ENCODE data around the gene BRAP. TPM values are rescaled to one million over a fixed set of nuclear protein-coding genes. Genes with fewer than 3 reads are reported as not detected.
"Not testable (repeated sequence)": the region's sequence is repeated elsewhere in the genome, so short reads cannot be mapped to it uniquely, and the experiment has no call there.

Gene BRAP
- total RNA-seq, 2 experiments from 2014 or later = 18.3 to 23.6 TPM

GRCh38 chr12:111643427-111643826 lies 42.3 kb downstream of the BRAP start:
- CTCF ChIA-PET = no interaction called here

GRCh38 chr12:111642681-111643426 lies 42.9 kb downstream of the BRAP start:
- Mint-ChIP-seq H3K4me1 (no peaks in the 10 kb centered on the region), H3K27ac (no peak overlapping the region), H3K36me3 (ENCODE audit: low read depth) (peaks cover 19% of the 10 kb centered on the region), H3K9me3 (ENCODE audit: low read depth) (no peaks in the 10 kb centered on the region), H3K27me3 (no peaks in the 10 kb centered on the region), H3K4me3 (no peak overlapping the region)
- intact Hi-C loops (cut with DNase I, micrococcal nuclease) = no loop called here
- DNase-seq (no peak), ATAC-seq (no peak)
- POLR2A ChIA-PET = no interaction called here
- CTCF ChIA-PET = no interaction called here

More at GRCh38 chr12:111643427-111643826, 42.3 kb downstream of the BRAP start:
- Mint-ChIP-seq H3K4me3 (no peak overlapping the region), H3K27me3 (no peaks in the 10 kb centered on the region), H3K27ac (no peak overlapping the region), H3K36me3 (ENCODE audit: low read depth) (peaks cover 19% of the 10 kb centered on the region), H3K9me3 (ENCODE audit: low read depth) (no peaks in the 10 kb centered on the region), H3K4me1 (no peaks in the 10 kb centered on the region)
- POLR2A ChIA-PET = no interaction called here
- intact Hi-C loops (cut with DNase I, micrococcal nuclease) = no loop called here
- DNase-seq = no peak
- ATAC-seq = no peak

- Mint-ChIP-seq H3K9me3 (ENCODE audit: low read depth) (no peaks in the 10 kb centered on the region), H3K27me3 (no peaks in the 10 kb centered on the region), H3K4me3 (no peak overlapping the region), H3K36me3 (ENCODE audit: low read depth) (peaks cover 6% of the 10 kb centered on the region), H3K27ac (no peak overlapping the region), H3K4me1 (no peaks in the 10 kb centered on the region)
- ATAC-seq (no peak), DNase-seq (no peak)
- intact Hi-C loops (cut with DNase I, micrococcal nuclease) = no loop called here
- POLR2A ChIA-PET = interaction anchor here (0.6 kb wide), 1 partner anchor 271 kb away, joined by 4 read pairs; no protein-coding TSS in a partner anchor
- CTCF ChIA-PET = interaction anchor here (0.6 to 0.7 kb wide), 2 partner anchors 29 to 109 kb away, joined by 3 to 4 read pairs; no protein-coding TSS in a partner anchor
Measured at GRCh38 chr12:111640506-111640905, 45.2 kb downstream of the BRAP start.

DNA sequence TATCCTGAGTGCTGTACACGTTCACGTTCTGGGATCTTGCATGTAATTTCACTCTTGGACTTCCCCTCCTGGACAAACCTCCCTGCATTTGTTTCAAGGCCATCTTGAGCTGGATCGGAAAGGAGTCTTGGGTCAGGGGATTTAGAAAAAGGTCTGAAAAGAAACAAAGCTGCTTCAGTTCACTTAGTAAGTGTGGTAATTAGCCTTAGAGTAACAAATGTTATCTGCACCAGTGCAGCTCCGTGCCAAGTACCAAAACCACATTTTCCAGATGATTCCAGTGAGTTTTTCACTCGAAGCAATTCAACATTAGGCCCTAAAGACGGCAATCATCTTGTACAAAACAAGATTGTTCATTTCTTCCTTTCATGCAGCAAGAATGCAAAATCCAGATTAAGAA lies 47.2 kb downstream of the BRAP start:
- no peak for DNase-seq
- ChIA-PET CTCF (no interaction called here), POLR2A (no interaction called here)
- no peaks in the 10 kb centered on the region for H3K27me3 Mint-ChIP-seq
- intact Hi-C loops (cut with DNase I, micrococcal nuclease) = no loop called here
- no peak overlapping the region for H3K27ac Mint-ChIP-seq
- no peaks in the 10 kb centered on the region for H3K9me3 Mint-ChIP-seq (ENCODE audit: low read depth)
- no peak overlapping the region for H3K4me3 Mint-ChIP-seq
- ATAC-seq = no peak
- H3K4me1 Mint-ChIP-seq = no peaks in the 10 kb centered on the region
- no peaks in the 10 kb centered on the region for H3K36me3 Mint-ChIP-seq (ENCODE audit: low read depth)

- no peak overlapping the region for H3K27ac Mint-ChIP-seq
- H3K9me3 Mint-ChIP-seq (ENCODE audit: low read depth) = no peaks in the 10 kb centered on the region
- intact Hi-C loops (cut with DNase I, micrococcal nuclease) = no loop called here
- ChIA-PET CTCF (interaction anchor here (0.7 kb wide), 3 partner anchors 73 to 186 kb away, joined by 3 read pairs; no protein-coding TSS in a partner anchor), POLR2A (no interaction called here)
- H3K4me1 Mint-ChIP-seq = no peaks in the 10 kb centered on the region
- no peak overlapping the region for H3K4me3 Mint-ChIP-seq
- no peak for DNase-seq
- ATAC-seq = no peak
- no peaks in the 10 kb centered on the region for H3K36me3 Mint-ChIP-seq (ENCODE audit: low read depth)
- H3K27me3 Mint-ChIP-seq = no peaks in the 10 kb centered on the region
Measured at GRCh38 chr12:111636209-111636945, 49.4 kb downstream of the BRAP start.

DNA sequence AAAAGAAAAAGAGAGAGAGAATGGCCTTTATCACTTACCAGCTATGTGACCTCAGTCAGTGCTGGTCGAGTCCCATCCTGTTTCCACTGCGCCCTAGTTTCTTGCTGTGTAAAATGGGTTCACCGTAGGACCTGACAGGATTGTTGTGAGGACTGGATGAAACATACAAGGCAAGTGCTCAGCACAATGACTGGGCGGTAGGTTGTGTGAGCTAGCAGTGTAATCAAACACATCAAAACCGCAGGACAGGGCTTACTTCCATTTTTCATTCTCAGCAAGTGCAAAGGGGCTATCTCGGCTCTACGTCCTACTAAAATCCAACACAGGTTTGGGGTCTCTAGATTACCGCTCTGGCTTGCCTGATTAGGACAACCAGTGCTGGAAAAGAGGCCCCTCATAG lies 50.2 kb downstream of the BRAP start:
- Mint-ChIP-seq H3K27me3 (no peaks in the 10 kb centered on the region), H3K9me3 (ENCODE audit: low read depth) (no peaks in the 10 kb centered on the region), H3K4me1 (no peaks in the 10 kb centered on the region), H3K36me3 (ENCODE audit: low read depth) (no peaks in the 10 kb centered on the region), H3K27ac (no peak overlapping the region), H3K4me3 (no peak overlapping the region)
- DNase-seq = no peak
- ChIA-PET POLR2A (interaction anchor here (0.6 kb wide), 1 partner anchor 92 kb away, joined by 4 read pairs; no protein-coding TSS in a partner anchor), CTCF (interaction anchor here (0.7 kb wide), 2 partner anchors 97 to 159 kb away, joined by 3 read pairs; no protein-coding TSS in a partner anchor)
- intact Hi-C loops (cut with DNase I, micrococcal nuclease) = no loop called here
- ATAC-seq = no peak

DNA sequence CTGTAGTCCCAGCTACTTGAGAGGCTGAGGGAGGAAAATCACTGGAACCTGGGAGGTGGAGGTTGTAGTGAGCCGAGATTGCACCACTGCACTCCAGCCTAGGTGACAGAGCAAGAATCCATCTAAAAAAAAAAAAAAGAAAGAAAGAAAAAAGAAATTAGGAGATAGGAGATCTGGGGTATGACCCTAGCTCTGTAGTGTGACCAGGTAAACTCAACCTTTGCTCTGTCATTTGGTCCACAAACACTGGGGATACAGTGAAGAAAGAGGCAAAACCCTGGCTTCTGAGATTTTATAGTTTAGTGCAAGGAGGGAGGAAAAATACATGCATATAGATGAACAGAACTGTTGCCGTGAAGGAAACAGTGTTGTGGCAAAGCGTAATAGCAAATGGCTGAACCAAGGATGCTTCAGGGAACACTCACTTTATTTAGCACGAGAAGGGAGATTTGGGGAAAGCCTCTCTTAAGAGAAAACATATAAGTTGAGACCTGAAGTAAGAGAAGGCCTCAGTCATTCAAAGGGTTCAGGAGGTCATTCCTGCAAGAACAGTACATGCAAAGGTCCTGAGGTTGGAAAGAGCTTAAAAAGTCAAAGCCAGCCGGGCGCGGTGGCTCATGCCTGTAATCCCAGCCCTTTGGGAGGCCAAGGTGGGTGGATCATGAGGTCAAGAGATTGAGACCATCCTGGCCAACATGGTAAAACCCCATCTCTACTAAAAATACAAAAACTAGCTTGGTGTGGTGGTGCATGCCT lies 57.1 kb downstream of the BRAP start:
- Mint-ChIP-seq H3K4me1 (no peaks in the 10 kb centered on the region), H3K36me3 (ENCODE audit: low read depth) (no peaks in the 10 kb centered on the region), H3K27ac (no peak overlapping the region), H3K4me3 (no peak overlapping the region), H3K27me3 (no peaks in the 10 kb centered on the region), H3K9me3 (ENCODE audit: low read depth) (no peaks in the 10 kb centered on the region)
- POLR2A ChIA-PET = no interaction called here
- intact Hi-C loops (cut with DNase I, micrococcal nuclease) = no loop called here
- DNase-seq = no peak
- CTCF ChIA-PET = interaction anchor here (0.6 kb wide), 1 partner anchor 141 kb away, joined by 3 read pairs; no protein-coding TSS in a partner anchor
- no peak for ATAC-seq

- H3K27ac Mint-ChIP-seq = no peak overlapping the region
- ChIA-PET POLR2A (no interaction called here), CTCF (no interaction called here)
- no peak overlapping the region for H3K4me3 Mint-ChIP-seq
- ATAC-seq (no peak), DNase-seq (no peak)
- intact Hi-C loops (cut with DNase I, micrococcal nuclease) = no loop called here
- H3K4me1 Mint-ChIP-seq = no peaks in the 10 kb centered on the region
- H3K36me3 Mint-ChIP-seq (ENCODE audit: low read depth) = no peaks in the 10 kb centered on the region
- no peaks in the 10 kb centered on the region for H3K27me3 Mint-ChIP-seq
- no peaks in the 10 kb centered on the region for H3K9me3 Mint-ChIP-seq (ENCODE audit: low read depth)
Measured at GRCh38 chr12:111626230-111626629, 59.5 kb downstream of the BRAP start.

GRCh38 chr12:111624540-111624939 lies 61.2 kb downstream of the BRAP start:
- ChIA-PET POLR2A (no interaction called here), CTCF (no interaction called here)
- Mint-ChIP-seq H3K36me3 (ENCODE audit: low read depth) (no peaks in the 10 kb centered on the region), H3K4me3 (no peak overlapping the region), H3K9me3 (ENCODE audit: low read depth) (no peaks in the 10 kb centered on the region), H3K27ac (no peak overlapping the region), H3K27me3 (no peaks in the 10 kb centered on the region), H3K4me1 (no peaks in the 10 kb centered on the region)
- intact Hi-C loops (cut with DNase I, micrococcal nuclease) = no loop called here
- DNase-seq (no peak), ATAC-seq (no peak)

GRCh38 chr12:111617841-111618240 lies 67.9 kb downstream of the BRAP start:
- CTCF ChIA-PET = interaction anchor here (1.0 kb wide), 1 partner anchor 10 kb away, joined by 3 read pairs; no protein-coding TSS in a partner anchor

DNA sequence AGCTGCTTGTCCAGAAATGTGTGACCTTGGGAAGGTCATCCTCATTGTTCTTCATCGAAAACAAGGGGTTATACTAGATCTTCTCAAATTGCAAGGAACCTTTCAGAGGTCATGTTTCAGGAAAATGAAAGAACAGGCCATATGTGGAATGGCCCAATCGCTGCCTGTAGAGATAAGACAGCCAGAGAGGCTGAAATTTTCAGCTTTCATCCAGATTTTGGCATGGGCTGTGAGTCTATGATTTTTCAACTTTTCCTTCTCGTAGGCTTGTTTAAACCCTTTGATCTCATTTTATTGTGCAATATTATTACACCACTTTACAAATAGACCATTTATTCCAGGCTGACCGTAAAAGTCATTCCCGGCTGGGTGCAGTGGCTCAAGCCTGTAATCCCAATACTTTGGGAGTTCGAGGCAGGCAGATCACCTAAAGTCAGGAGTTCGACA lies 69.6 kb downstream of the BRAP start:
- CTCF ChIA-PET = interaction anchor here (0.5 kb wide), 1 partner anchor 302 kb away, joined by 3 read pairs; no protein-coding TSS in a partner anchor
- H3K36me3 Mint-ChIP-seq (ENCODE audit: low read depth) = no peaks in the 10 kb centered on the region
- H3K4me3 Mint-ChIP-seq = no peak overlapping the region
- no peaks in the 10 kb centered on the region for H3K27me3 Mint-ChIP-seq
- DNase-seq (no peak), ATAC-seq (no peak)
- intact Hi-C loops (cut with DNase I, micrococcal nuclease) = no loop called here
- no peaks in the 10 kb centered on the region for H3K9me3 Mint-ChIP-seq (ENCODE audit: low read depth)
- no peaks in the 10 kb centered on the region for H3K4me1 Mint-ChIP-seq
- H3K27ac Mint-ChIP-seq = no peak overlapping the region
- POLR2A ChIA-PET = interaction anchor here (0.6 kb wide), 1 partner anchor 47 kb away, joined by 3 read pairs; no protein-coding TSS in a partner anchor

More at GRCh38 chr12:111617841-111618240, 67.9 kb downstream of the BRAP start:
- POLR2A ChIA-PET; H3K4me3 Mint-ChIP-seq; H3K27me3 Mint-ChIP-seq; H3K4me1 Mint-ChIP-seq; H3K9me3 Mint-ChIP-seq (ENCODE audit: low read depth); intact Hi-C loops (cut with DNase I, micrococcal nuclease); H3K36me3 Mint-ChIP-seq (ENCODE audit: low read depth); H3K27ac Mint-ChIP-seq; DNase-seq; ATAC-seq: not testable (repeated sequence)

Measured in activated CD4-positive, alpha-beta T cell treated with anti-CD3 and anti-CD28 coated beads for 36 hours (primary cell).